ENCODE data around the gene SPO11.

Gene SPO11

GRCh38 chr20:57322476-57322875, 7.1 kb upstream of the SPO11 start:
- no peak overlapping the region for H3K9ac ChIP-seq (ENCODE audit: low read length)
- H3K36me3 ChIP-seq (ENCODE audit: control insufficient read depth, insufficient read depth, low read length), result no peaks in the 10 kb centered on the region

GRCh38 chr20:57323034-57323433, 6.6 kb upstream of the SPO11 start:
- H2BK5ac ChIP-seq (ENCODE audit: low read length), result no peak overlapping the region
- H2BK120ac ChIP-seq (ENCODE audit: low read depth, low read length), result no peak overlapping the region
- no peaks in the 10 kb centered on the region for H3K27me3 ChIP-seq (ENCODE audit: insufficient read depth, low read length, poor library complexity)
- H3K4me3 ChIP-seq (ENCODE audit: low read length), result no peak overlapping the region
- H4K8ac ChIP-seq (ENCODE audit: low read depth, low read length), result no peak overlapping the region
- H3K4me1 ChIP-seq (ENCODE audit: control insufficient read depth, low read depth, low read length), result peaks cover 6% of the 10 kb centered on the region
- no peak overlapping the region for H3K56ac ChIP-seq (ENCODE audit: low read length)
- no peak overlapping the region for H3K4me2 ChIP-seq (ENCODE audit: low read length)
- H2BK15ac ChIP-seq (replicated peaks; ENCODE audit: low read depth), result no peak overlapping the region
- H3K27ac ChIP-seq (ENCODE audit: low read depth, low read length), result no peak overlapping the region
- H3K36me3 ChIP-seq (ENCODE audit: control insufficient read depth, insufficient read depth, low read length), result no peaks in the 10 kb centered on the region
- H2AK5ac ChIP-seq (ENCODE audit: low read length), result no peak overlapping the region
- no peaks in the 10 kb centered on the region for H3K79me2 ChIP-seq (ENCODE audit: control insufficient read depth, insufficient read depth, low read length)
- no peak overlapping the region for H3K23ac ChIP-seq (ENCODE audit: low read length)
- no peak overlapping the region for H4K5ac ChIP-seq (ENCODE audit: low read length)
- WGBS (ENCODE audit: extremely low coverage, insufficient coverage, low lambda C conversion rate), result no CpG with 5 or more reads among the region's 6 CpGs
- H3K4ac ChIP-seq (ENCODE audit: low read depth, low read length), result no peak overlapping the region
- no peaks in the 10 kb centered on the region for H3K79me1 ChIP-seq (ENCODE audit: low read length)
- peak; percentile 93 for DNase-seq
- no peak overlapping the region for H3K18ac ChIP-seq (ENCODE audit: low read length)
- H3K9ac ChIP-seq (ENCODE audit: low read length), result no peak overlapping the region

More at GRCh38 chr20:57322476-57322875, 7.1 kb upstream of the SPO11 start:
- Histone ChIP-seq H4K5ac (ENCODE audit: low read length) (no peak overlapping the region), H3K79me1 (ENCODE audit: low read length) (no peaks in the 10 kb centered on the region), H3K27me3 (ENCODE audit: insufficient read depth, low read length, poor library complexity) (no peaks in the 10 kb centered on the region), H3K56ac (ENCODE audit: low read length) (no peak overlapping the region), H4K8ac (ENCODE audit: low read depth, low read length) (no peak overlapping the region), H3K18ac (ENCODE audit: low read length) (no peak overlapping the region), H2BK5ac (ENCODE audit: low read length) (no peak overlapping the region), H3K23ac (ENCODE audit: low read length) (no peak overlapping the region), H2AK5ac (ENCODE audit: low read length) (no peak overlapping the region), H3K4me2 (ENCODE audit: low read length) (no peak overlapping the region), H3K79me2 (ENCODE audit: control insufficient read depth, insufficient read depth, low read length) (no peaks in the 10 kb centered on the region), H3K27ac (ENCODE audit: low read depth, low read length) (no peak overlapping the region), H3K4me1 (ENCODE audit: control insufficient read depth, low read depth, low read length) (peaks cover 6% of the 10 kb centered on the region), H3K4me3 (ENCODE audit: low read length) (no peak overlapping the region), H2BK120ac (ENCODE audit: low read depth, low read length) (no peak overlapping the region), H2BK15ac (replicated peaks; ENCODE audit: low read depth) (no peak overlapping the region), H3K4ac (ENCODE audit: low read depth, low read length) (no peak overlapping the region)
- WGBS (ENCODE audit: extremely low coverage, insufficient coverage, low lambda C conversion rate), result no CpG with 5 or more reads among the region's 2 CpGs
- DNase-seq, result no peak

GRCh38 chr20:57325632-57326356, 3.8 kb upstream of the SPO11 start:
- H3K9ac ChIP-seq (ENCODE audit: low read length), result no peak overlapping the region
- DNase-seq, result no peak
- no peak overlapping the region for H3K27ac ChIP-seq (ENCODE audit: low read depth, low read length)
- H3K18ac ChIP-seq (ENCODE audit: low read length), result no peak overlapping the region
- H2AK5ac ChIP-seq (ENCODE audit: low read length), result no peak overlapping the region
- peaks cover 6% of the 10 kb centered on the region for H3K4me1 ChIP-seq (ENCODE audit: control insufficient read depth, low read depth, low read length)
- H2BK15ac ChIP-seq (replicated peaks; ENCODE audit: low read depth), result no peak overlapping the region
- no peaks in the 10 kb centered on the region for H3K79me2 ChIP-seq (ENCODE audit: control insufficient read depth, insufficient read depth, low read length)
- H3K4me3 ChIP-seq (ENCODE audit: low read length), result no peak overlapping the region
- no peaks in the 10 kb centered on the region for H3K79me1 ChIP-seq (ENCODE audit: low read length)
- no peak overlapping the region for H3K4me2 ChIP-seq (ENCODE audit: low read length)
- no peak overlapping the region for H3K23ac ChIP-seq (ENCODE audit: low read length)
- no peak overlapping the region for H3K4ac ChIP-seq (ENCODE audit: low read depth, low read length)
- no peak overlapping the region for H2BK5ac ChIP-seq (ENCODE audit: low read length)
- WGBS (ENCODE audit: extremely low coverage, insufficient coverage, low lambda C conversion rate), result no CpG with 5 or more reads among the region's 12 CpGs
- no peak overlapping the region for H4K5ac ChIP-seq (ENCODE audit: low read length)
- no peak overlapping the region for H4K8ac ChIP-seq (ENCODE audit: low read depth, low read length)
- H3K56ac ChIP-seq (ENCODE audit: low read length), result no peak overlapping the region
- H3K36me3 ChIP-seq (ENCODE audit: control insufficient read depth, insufficient read depth, low read length), result no peaks in the 10 kb centered on the region
- H2BK120ac ChIP-seq (ENCODE audit: low read depth, low read length), result no peak overlapping the region
- no peaks in the 10 kb centered on the region for H3K27me3 ChIP-seq (ENCODE audit: insufficient read depth, low read length, poor library complexity)

DNA sequence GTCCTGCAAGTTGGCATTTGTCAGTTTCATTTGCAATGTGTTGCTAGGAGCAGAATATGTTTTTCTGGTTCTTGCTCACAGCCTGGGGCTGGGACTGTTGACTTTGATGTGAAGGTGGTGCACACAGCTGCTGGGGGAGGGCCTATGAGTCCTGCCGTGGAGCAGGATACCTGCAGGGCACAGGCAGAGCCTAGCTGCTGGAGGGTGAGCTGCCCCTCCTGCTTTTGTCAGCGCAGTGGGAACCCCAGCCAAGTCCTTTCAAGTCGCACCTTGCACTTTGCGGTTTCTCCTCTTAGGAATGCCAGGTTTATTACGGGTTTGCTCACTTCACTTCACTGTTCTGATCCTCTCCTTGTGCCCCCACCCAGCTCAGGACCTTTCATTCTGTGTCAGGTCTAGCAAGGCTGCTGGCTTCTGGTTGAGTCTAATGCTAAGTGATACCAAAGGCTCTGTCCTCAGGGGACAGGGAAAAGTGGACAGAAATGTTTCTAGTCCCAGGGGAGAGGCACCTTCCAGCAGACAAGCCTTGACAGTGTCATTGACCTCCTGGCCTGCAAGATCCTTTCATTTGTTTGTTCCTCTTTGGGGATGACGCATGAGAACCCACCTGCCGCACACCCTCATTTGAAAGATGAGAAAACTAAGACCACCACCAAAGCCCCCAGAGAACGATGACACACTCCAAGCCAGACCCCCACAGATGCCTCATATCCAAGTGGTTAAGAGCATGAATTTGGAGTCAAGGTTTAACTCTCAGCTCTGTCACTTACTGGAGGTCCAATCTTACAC, 2.7 kb upstream of the SPO11 start:
- Histone ChIP-seq H3K56ac (ENCODE audit: low read length) (no peak overlapping the region), H4K5ac (ENCODE audit: low read length) (no peak overlapping the region), H3K9ac (ENCODE audit: low read length) (no peak overlapping the region), H3K36me3 (ENCODE audit: control insufficient read depth, insufficient read depth, low read length) (no peaks in the 10 kb centered on the region), H2BK5ac (ENCODE audit: low read length) (no peak overlapping the region), H3K4me3 (ENCODE audit: low read length) (no peak overlapping the region), H3K4ac (ENCODE audit: low read depth, low read length) (no peak overlapping the region), H3K4me1 (ENCODE audit: control insufficient read depth, low read depth, low read length) (peaks cover 6% of the 10 kb centered on the region), H3K79me1 (ENCODE audit: low read length) (no peaks in the 10 kb centered on the region), H3K27me3 (ENCODE audit: insufficient read depth, low read length, poor library complexity) (no peaks in the 10 kb centered on the region), H4K8ac (ENCODE audit: low read depth, low read length) (no peak overlapping the region), H3K27ac (ENCODE audit: low read depth, low read length) (no peak overlapping the region), H3K79me2 (ENCODE audit: control insufficient read depth, insufficient read depth, low read length) (no peaks in the 10 kb centered on the region), H2BK120ac (ENCODE audit: low read depth, low read length) (no peak overlapping the region), H3K18ac (ENCODE audit: low read length) (no peak overlapping the region), H2BK15ac (replicated peaks; ENCODE audit: low read depth) (no peak overlapping the region), H2AK5ac (ENCODE audit: low read length) (no peak overlapping the region), H3K23ac (ENCODE audit: low read length) (no peak overlapping the region), H3K4me2 (ENCODE audit: low read length) (no peak overlapping the region)
- DNase-seq, result peak; percentile 81
- WGBS (ENCODE audit: extremely low coverage, insufficient coverage, low lambda C conversion rate), result no CpG with 5 or more reads among the region's 8 CpGs

DNA sequence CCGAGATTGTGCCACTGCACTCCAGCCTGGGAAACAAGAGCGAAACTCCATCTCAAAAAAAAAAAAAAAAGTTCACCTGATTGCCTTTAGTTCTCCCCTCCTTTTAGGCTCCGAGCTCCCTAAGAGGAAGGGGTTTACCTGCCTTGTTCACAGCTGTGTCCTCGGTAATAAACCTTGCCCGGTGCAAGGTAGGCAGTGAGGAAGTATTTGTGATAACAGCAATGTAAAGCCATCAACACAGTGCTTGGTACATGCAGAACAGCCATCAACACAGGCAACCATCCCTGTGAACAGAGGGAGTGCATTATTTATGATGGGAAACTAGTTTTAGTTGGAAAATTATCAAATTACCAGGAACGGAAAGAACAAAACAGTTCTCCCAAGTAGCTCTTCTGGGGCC, 1.8 kb upstream of the SPO11 start:
- H3K79me2 ChIP-seq (ENCODE audit: control insufficient read depth, insufficient read depth, low read length), result no peaks in the 10 kb centered on the region
- H3K23ac ChIP-seq (ENCODE audit: low read length), result peak overlapping the region; percentile 20
- H3K27ac ChIP-seq (ENCODE audit: low read depth, low read length), result no peak overlapping the region
- no peak overlapping the region for H4K8ac ChIP-seq (ENCODE audit: low read depth, low read length)
- H2BK5ac ChIP-seq (ENCODE audit: low read length), result no peak overlapping the region
- no peak overlapping the region for H3K4ac ChIP-seq (ENCODE audit: low read depth, low read length)
- H2AK5ac ChIP-seq (ENCODE audit: low read length), result no peak overlapping the region
- no peaks in the 10 kb centered on the region for H3K36me3 ChIP-seq (ENCODE audit: control insufficient read depth, insufficient read depth, low read length)
- no peak overlapping the region for H3K4me3 ChIP-seq (ENCODE audit: low read length)
- H3K9ac ChIP-seq (ENCODE audit: low read length), result no peak overlapping the region
- no peak overlapping the region for H2BK15ac ChIP-seq (replicated peaks; ENCODE audit: low read depth)
- H4K5ac ChIP-seq (ENCODE audit: low read length), result no peak overlapping the region
- H3K79me1 ChIP-seq (ENCODE audit: low read length), result no peaks in the 10 kb centered on the region
- H3K27me3 ChIP-seq (ENCODE audit: insufficient read depth, low read length, poor library complexity), result no peaks in the 10 kb centered on the region
- WGBS (ENCODE audit: extremely low coverage, insufficient coverage, low lambda C conversion rate), result no CpG with 5 or more reads among the region's 6 CpGs
- H2BK120ac ChIP-seq (ENCODE audit: low read depth, low read length), result no peak overlapping the region
- no peak overlapping the region for H3K18ac ChIP-seq (ENCODE audit: low read length)
- no peak overlapping the region for H3K4me2 ChIP-seq (ENCODE audit: low read length)
- H3K4me1 ChIP-seq (ENCODE audit: control insufficient read depth, low read depth, low read length), result peaks cover 3% of the 10 kb centered on the region
- no peak for DNase-seq
- H3K56ac ChIP-seq (ENCODE audit: low read length), result no peak overlapping the region
